GM12878 (cell line): ENCODE results near the gene PRKAA1. TPM values are rescaled to one million over a fixed set of nuclear protein-coding genes. Genes with fewer than 3 reads are reported as not detected.
A peak's percentile ranks its signal among the peaks of the same experiment; 100 is the strongest.

Experiments used
- BACH1 ChIP-seq: fragments of 450-650 bp; IDR thresholded peaks from 2 replicates; pipeline ENCODE4 v1.6.1; 2017; ENCODE audit warnings: mild to moderate bottlenecking, borderline replicate concordance
- CBX5 ChIP-seq: sonication (generic); IDR thresholded peaks from 2 replicates; pipeline ENCODE4 v1.6.1; 2016; ENCODE audit warnings: low read depth, moderate library complexity, mild to moderate bottlenecking, inconsistent platforms
- DPF2 ChIP-seq: fragments of 450-650 bp; IDR thresholded peaks from 2 replicates; pipeline ENCODE4 v1.6.1; 2017; ENCODE audit warnings: mild to moderate bottlenecking
- GATAD2B ChIP-seq: fragments of 450-650 bp; conservative IDR thresholded peaks from 2 replicates; pipeline ENCODE4 v1.6.1; 2017; ENCODE audit warnings: low read depth, mild to moderate bottlenecking, moderate library complexity
- IKZF1 ChIP-seq: fragments of 450-650 bp; conservative IDR thresholded peaks from 2 replicates; pipeline ENCODE4 v1.6.1; 2017; ENCODE audit warnings: antibody characterized with exemption, mild to moderate bottlenecking
- IRF5 ChIP-seq: fragments of 450-650 bp; IDR thresholded peaks from 2 replicates; pipeline ENCODE4 v1.6.1; 2017; ENCODE audit warnings: borderline replicate concordance
- KDM1A ChIP-seq: fragments of 200-600 bp; sonication (generic); IDR thresholded peaks from 2 replicates; pipeline ENCODE4 v1.6.1; 2016; ENCODE audit warnings: borderline replicate concordance
- MTA2 ChIP-seq: fragments of 450-650 bp; IDR thresholded peaks from 2 replicates; pipeline ENCODE4 v1.6.1; 2016; ENCODE audit warnings: low read depth, mild to moderate bottlenecking, moderate library complexity
- MXI1 ChIP-seq: fragments of 150-350 bp; IDR thresholded peaks from 2 replicates; pipeline ENCODE4 v1.6.1; 2011; ENCODE audit warnings: low read depth, mild to moderate bottlenecking, inconsistent platforms, low read length, improper control_type of control experiment
- MYC ChIP-seq: IDR thresholded peaks from 2 replicates; pipeline ENCODE4 v1.6.1; 2011; ENCODE audit warnings: mild to moderate bottlenecking, low read length, moderate library complexity, inconsistent platforms; ENCODE audit not compliant: insufficient read depth, insufficient replicate concordance, insufficient read length, severe bottlenecking
- NR2C2 ChIP-seq: IDR thresholded peaks from 2 replicates; pipeline ENCODE4 v1.6.1; 2011; ENCODE audit warnings: borderline replicate concordance, low read depth; ENCODE audit not compliant: control insufficient read depth, insufficient read length
- PML ChIP-seq: IDR thresholded peaks from 2 replicates; pipeline ENCODE4 v1.6.1; 2012; ENCODE audit warnings: low read length, inconsistent platforms
- RELA ChIP-seq: fragments of 450-650 bp; IDR thresholded peaks from 2 replicates; pipeline ENCODE4 v1.8.0; 2014; ENCODE audit warnings: borderline replicate concordance; ENCODE audit not compliant: partially characterized antibody
- SPI1 ChIP-seq: IDR thresholded peaks from 2 replicates; pipeline ENCODE4 v1.6.1; 2011; ENCODE audit warnings: low read depth, mild to moderate bottlenecking, low read length, moderate library complexity, borderline replicate concordance; ENCODE audit not compliant: insufficient read depth
- SREBF1 ChIP-seq: IDR thresholded peaks from 2 replicates; pipeline ENCODE4 v1.6.1; 2012; ENCODE audit warnings: mild to moderate bottlenecking, low read length
- STAT3 ChIP-seq: IDR thresholded peaks from 2 replicates; pipeline ENCODE4 v1.6.1; 2011; ENCODE audit warnings: low read depth, low read length, improper control_type of control experiment
- YBX1 ChIP-seq: fragments of 450-650 bp; IDR thresholded peaks from 2 replicates; pipeline ENCODE4 v1.6.1; 2016; ENCODE audit warnings: antibody characterized with exemption
- ZBTB4 ChIP-seq: fragments of 450-650 bp; formaldehyde crosslinking; IDR thresholded peaks from 2 replicates; pipeline ENCODE4 v1.4.0; 2022; ENCODE audit warnings: mild to moderate bottlenecking, moderate library complexity
- ZNF24 ChIP-seq: fragments of 450-650 bp; IDR thresholded peaks from 2 replicates; pipeline ENCODE4 v1.6.1; 2017; ENCODE audit warnings: antibody characterized with exemption, mild to moderate bottlenecking
- polyA plus RNA-seq, 11 experiments: library from polyadenylated mRNA; depleted of rRNA in 4 of 11; unstranded in 6 of 11; stranded (reverse) in 5 of 11; fragments of >200 nt; fragmentation: Nextera tagmentation in 4 of 11; fragmentation: Illumina TruSeq in 1 of 11; extraction: Ambion mirVana in 4 of 11; extraction: Trizol in 1 of 11; gene quantifications; 1 replicate in 1 of 11; 2 replicates in 10 of 11; pipeline versions ENCODE4 v1.2.1 to v1.2.3, GENCODE V29; 2011 to 2016; ENCODE audit warnings: inconsistent platforms in 2 of 11, missing spikeins in 2 of 11, low read depth in 1 of 11
- total RNA-seq, 4 experiments: library from RNA; depleted of rRNA in 3 of 4; stranded (reverse); fragments of >200 nt in 3 of 4; fragmentation: Illumina TruSeq in 1 of 4; extraction: Trizol in 1 of 4; gene quantifications; 2 replicates each; pipeline versions ENCODE4 v1.2.1 to v1.2.3, GENCODE V29; 2013 to 2021
- TF ChIP-seq, protein P1 (sequence below): fragments of 450-650 bp; IDR thresholded peaks from 2 replicates; pipeline ENCODE4 v1.6.1; 2017; ENCODE audit warnings: mild to moderate bottlenecking, moderate library complexity

Gene PRKAA1
- total and polyA plus RNA-seq, 10 of the 15 experiments (the other 5 are each of a cell fraction or from before 2014, with no cell fraction given): 13.6 to 55.5 (median 29.6) TPM

GRCh38 chr5:40797273-40798011 is 732 bp downstream of the PRKAA1 start (continued):
- no peak for TF ChIP-seq YBX1
- TF ChIP-seq KDM1A: no peak
- no peak for TF ChIP-seq GATAD2B
- no peak for TF ChIP-seq PML
- TF ChIP-seq, protein P1, sequence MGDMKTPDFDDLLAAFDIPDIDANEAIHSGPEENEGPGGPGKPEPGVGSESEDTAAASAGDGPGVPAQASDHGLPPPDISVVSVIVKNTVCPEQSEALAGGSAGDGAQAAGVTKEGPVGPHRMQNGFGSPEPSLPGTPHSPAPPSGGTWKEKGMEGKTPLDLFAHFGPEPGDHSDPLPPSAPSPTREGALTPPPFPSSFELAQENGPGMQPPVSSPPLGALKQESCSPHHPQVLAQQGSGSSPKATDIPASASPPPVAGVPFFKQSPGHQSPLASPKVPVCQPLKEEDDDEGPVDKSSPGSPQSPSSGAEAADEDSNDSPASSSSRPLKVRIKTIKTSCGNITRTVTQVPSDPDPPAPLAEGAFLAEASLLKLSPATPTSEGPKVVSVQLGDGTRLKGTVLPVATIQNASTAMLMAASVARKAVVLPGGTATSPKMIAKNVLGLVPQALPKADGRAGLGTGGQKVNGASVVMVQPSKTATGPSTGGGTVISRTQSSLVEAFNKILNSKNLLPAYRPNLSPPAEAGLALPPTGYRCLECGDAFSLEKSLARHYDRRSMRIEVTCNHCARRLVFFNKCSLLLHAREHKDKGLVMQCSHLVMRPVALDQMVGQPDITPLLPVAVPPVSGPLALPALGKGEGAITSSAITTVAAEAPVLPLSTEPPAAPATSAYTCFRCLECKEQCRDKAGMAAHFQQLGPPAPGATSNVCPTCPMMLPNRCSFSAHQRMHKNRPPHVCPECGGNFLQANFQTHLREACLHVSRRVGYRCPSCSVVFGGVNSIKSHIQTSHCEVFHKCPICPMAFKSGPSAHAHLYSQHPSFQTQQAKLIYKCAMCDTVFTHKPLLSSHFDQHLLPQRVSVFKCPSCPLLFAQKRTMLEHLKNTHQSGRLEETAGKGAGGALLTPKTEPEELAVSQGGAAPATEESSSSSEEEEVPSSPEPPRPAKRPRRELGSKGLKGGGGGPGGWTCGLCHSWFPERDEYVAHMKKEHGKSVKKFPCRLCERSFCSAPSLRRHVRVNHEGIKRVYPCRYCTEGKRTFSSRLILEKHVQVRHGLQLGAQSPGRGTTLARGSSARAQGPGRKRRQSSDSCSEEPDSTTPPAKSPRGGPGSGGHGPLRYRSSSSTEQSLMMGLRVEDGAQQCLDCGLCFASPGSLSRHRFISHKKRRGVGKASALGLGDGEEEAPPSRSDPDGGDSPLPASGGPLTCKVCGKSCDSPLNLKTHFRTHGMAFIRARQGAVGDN: no peak
- TF ChIP-seq ZNF24: no peak
- no peak for TF ChIP-seq CBX5
- TF ChIP-seq SREBF1: no peak
- peak; percentile 22 for TF ChIP-seq MYC
- TF ChIP-seq MTA2: no peak
- TF ChIP-seq BACH1: no peak
- no peak for TF ChIP-seq IRF5
- no peak for TF ChIP-seq NR2C2
- TF ChIP-seq MXI1: 0 out of 2 replicates have a peak, but pooled peaks have one; percentile 7
- TF ChIP-seq STAT3: no peak
- peak; percentile 21; the same call in 1 of the 2 replicates for TF ChIP-seq DPF2
- TF ChIP-seq SPI1: no peak
- TF ChIP-seq ZBTB4 (CRISPR knock-in tag): no peak
- peak; percentile 64 for TF ChIP-seq IKZF1
- TF ChIP-seq RELA: no peak
